HUDEP-2 (cell line): Measurements from ENCODE around the gene SHANK3.

Source experiments
- DNase-seq, 76 experiments: peaks; one replicate each; lab custom pipeline; 2025; ENCODE audit not compliant: unreplicated experiment in 76 of 76; lab: John Stamatoyannopoulos, UW

Gene SHANK3

GRCh38 chr22:50677493-50678217, 5.0 kb downstream of the SHANK3 start:
- no peak for DNase-seq

GRCh38 chr22:50678218-50678650, 5.6 kb downstream of the SHANK3 start:
- DNase-seq = no peak

- no peak for DNase-seq
Measured at GRCh38 chr22:50678651-50679521, 6.3 kb downstream of the SHANK3 start.

GRCh38 chr22:50683086-50683993, 10.7 kb downstream of the SHANK3 start:
- no peak for DNase-seq

GRCh38 chr22:50683994-50684371, 11.4 kb downstream of the SHANK3 start:
- no peak for DNase-seq

- no peak for DNase-seq
Measured at GRCh38 chr22:50684501-50684900, 11.9 kb downstream of the SHANK3 start.

GRCh38 chr22:50684986-50685385, 12.4 kb downstream of the SHANK3 start:
- DNase-seq = no peak

GRCh38 chr22:50686794-50687193, 14.2 kb downstream of the SHANK3 start:
- no peak for DNase-seq

GRCh38 chr22:50687829-50688228, 15.2 kb downstream of the SHANK3 start:
- DNase-seq = no peak

- DNase-seq = no peak
Measured at GRCh38 chr22:50688448-50688847, 15.8 kb downstream of the SHANK3 start.

- DNase-seq = peak in 21 of 76 experiments; percentile 2 to 37 (median 11)
Measured at GRCh38 chr22:50691521-50691920, 18.9 kb downstream of the SHANK3 start.

GRCh38 chr22:50693462-50693861, 20.8 kb downstream of the SHANK3 start:
- DNase-seq = no peak

- DNase-seq = no peak
Measured at GRCh38 chr22:50694099-50694605, 21.5 kb downstream of the SHANK3 start.

- DNase-seq = no peak
Measured at GRCh38 chr22:50694766-50695420, 22.3 kb downstream of the SHANK3 start.

GRCh38 chr22:50695421-50696250, 23.0 kb downstream of the SHANK3 start:
- no peak for DNase-seq

- DNase-seq = no peak
Measured at GRCh38 chr22:50696251-50696798, 23.7 kb downstream of the SHANK3 start.

- no peak for DNase-seq
Measured at GRCh38 chr22:50696799-50697561, 24.4 kb downstream of the SHANK3 start.
